HG02981 (cell line): ENCODE results near the gene PPFIA4.

Experiments used
- ATAC-seq: cut with Tn5 transposase; IDR thresholded peaks from one replicate; pipeline ENCODE4 v1.9.1; 2021; ENCODE audit warnings: mild to moderate bottlenecking, moderate library complexity; ENCODE audit not compliant: unreplicated experiment

The PPFIA4 gene

GRCh38 chr1:203056012-203056411, 29.7 kb downstream of the PPFIA4 start:
- no peak for ATAC-seq

- ATAC-seq = no peak
Observed at GRCh38 chr1:203056516-203056915, 30.2 kb downstream of the PPFIA4 start.

GRCh38 chr1:203057911-203058675, 31.8 kb downstream of the PPFIA4 start:
- ATAC-seq = no peak

GRCh38 chr1:203058676-203058935, 32.3 kb downstream of the PPFIA4 start:
- no peak for ATAC-seq

GRCh38 chr1:203059485-203059884, 33.2 kb downstream of the PPFIA4 start:
- ATAC-seq = no peak

GRCh38 chr1:203060115-203060514, 33.8 kb downstream of the PPFIA4 start:
- no peak for ATAC-seq

- no peak for ATAC-seq
Observed at GRCh38 chr1:203063287-203063686, 37.0 kb downstream of the PPFIA4 start.

GRCh38 chr1:203065191-203065590, 38.9 kb downstream of the PPFIA4 start:
- no peak for ATAC-seq

- ATAC-seq = no peak
Observed at GRCh38 chr1:203065986-203066385, 39.7 kb downstream of the PPFIA4 start.

GRCh38 chr1:203066965-203067364, 40.7 kb downstream of the PPFIA4 start:
- no peak for ATAC-seq

GRCh38 chr1:203069030-203069747, 42.9 kb downstream of the PPFIA4 start:
- ATAC-seq = no peak

- ATAC-seq = no peak
Observed at GRCh38 chr1:203072002-203072602, 45.8 kb downstream of the PPFIA4 start.

- ATAC-seq = no peak
Observed at GRCh38 chr1:203072911-203073310, 46.6 kb downstream of the PPFIA4 start.

- no peak for ATAC-seq
Observed at GRCh38 chr1:203073469-203073868, 47.2 kb downstream of the PPFIA4 start.

GRCh38 chr1:203074610-203075009, 48.3 kb downstream of the PPFIA4 start:
- no peak for ATAC-seq

GRCh38 chr1:203075236-203076030, 49.1 kb downstream of the PPFIA4 start:
- no peak for ATAC-seq

- ATAC-seq = no peak
Observed at GRCh38 chr1:203076031-203076511, 49.8 kb downstream of the PPFIA4 start.

GRCh38 chr1:203077367-203077766, 51.1 kb downstream of the PPFIA4 start:
- no peak for ATAC-seq

- ATAC-seq = no peak
Observed at GRCh38 chr1:203077956-203078355, 51.7 kb downstream of the PPFIA4 start.

- ATAC-seq = no peak
Observed at GRCh38 chr1:203078478-203078877, 52.2 kb downstream of the PPFIA4 start.

- ATAC-seq = no peak
Observed at GRCh38 chr1:203080456-203080855, 54.2 kb downstream of the PPFIA4 start.
